ENCODE results near the gene GART. TPM values are rescaled to one million over a fixed set of nuclear protein-coding genes. Genes with fewer than 3 reads are reported as not detected.

GART gene
- total RNA-seq, 1 experiment from 2014 or later: 132 TPM

DNA sequence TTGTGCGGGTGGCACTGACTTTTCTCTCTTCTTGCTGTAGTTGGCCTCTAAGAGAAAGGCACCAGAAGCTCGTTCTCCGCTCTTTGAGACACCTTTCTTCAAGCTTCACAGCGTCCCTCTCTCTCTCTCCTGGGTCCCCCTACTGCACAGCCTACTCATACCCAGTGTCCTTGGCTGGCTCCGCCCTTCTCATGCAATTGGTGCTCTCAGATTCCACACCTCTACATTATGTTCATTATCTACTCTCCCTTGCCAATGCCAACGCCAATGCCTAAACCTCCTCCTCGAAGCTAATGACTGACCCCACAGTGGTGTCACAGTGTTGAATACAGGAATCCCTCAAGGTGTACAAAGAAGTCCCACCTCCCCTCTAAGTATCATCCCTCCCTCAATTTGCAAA is 45.6 kb downstream of the GART start:
- intact Hi-C loops (cut with micrococcal nuclease; ENCODE audit: unreplicated experiment): no loop called here
- Histone ChIP-seq H3K4me3 (ENCODE audit: low read depth in 2 of 2, low read length in 2 of 2) (no peak overlapping the region), H3K36me3 (ENCODE audit: control insufficient read depth, insufficient read depth, low read length) (no peaks in the 10 kb centered on the region), H3K27ac (ENCODE audit: low read length) (no peak overlapping the region), H3K9me3 (ENCODE audit: control insufficient read depth, insufficient read depth, low read depth, low read length) (no peaks in the 10 kb centered on the region), H3K4me1 (ENCODE audit: control insufficient read depth, insufficient read depth, low read length) (no peaks in the 10 kb centered on the region), H3K27me3 (ENCODE audit: control insufficient read depth, insufficient read depth, low read length) (no peaks in the 10 kb centered on the region)
- ChIA-PET CTCF (no interaction called here), POLR2A (no interaction called here)
- in situ Hi-C loops (cut with HindIII; ENCODE audit: low pct_unique_long_range_greater_than_20kb, low sequenced_read_pairs): no loop called here
- no peak for TF ChIP-seq SIN3A (IDR thresholded peaks at IDR 0.05; ENCODE audit: borderline replicate concordance, insufficient read depth, low read depth, low read length)
- TF ChIP-seq TCF7L2 (IDR thresholded peaks at IDR 0.05; ENCODE audit: low read depth, low read length): no peak
- TF ChIP-seq, protein P1, sequence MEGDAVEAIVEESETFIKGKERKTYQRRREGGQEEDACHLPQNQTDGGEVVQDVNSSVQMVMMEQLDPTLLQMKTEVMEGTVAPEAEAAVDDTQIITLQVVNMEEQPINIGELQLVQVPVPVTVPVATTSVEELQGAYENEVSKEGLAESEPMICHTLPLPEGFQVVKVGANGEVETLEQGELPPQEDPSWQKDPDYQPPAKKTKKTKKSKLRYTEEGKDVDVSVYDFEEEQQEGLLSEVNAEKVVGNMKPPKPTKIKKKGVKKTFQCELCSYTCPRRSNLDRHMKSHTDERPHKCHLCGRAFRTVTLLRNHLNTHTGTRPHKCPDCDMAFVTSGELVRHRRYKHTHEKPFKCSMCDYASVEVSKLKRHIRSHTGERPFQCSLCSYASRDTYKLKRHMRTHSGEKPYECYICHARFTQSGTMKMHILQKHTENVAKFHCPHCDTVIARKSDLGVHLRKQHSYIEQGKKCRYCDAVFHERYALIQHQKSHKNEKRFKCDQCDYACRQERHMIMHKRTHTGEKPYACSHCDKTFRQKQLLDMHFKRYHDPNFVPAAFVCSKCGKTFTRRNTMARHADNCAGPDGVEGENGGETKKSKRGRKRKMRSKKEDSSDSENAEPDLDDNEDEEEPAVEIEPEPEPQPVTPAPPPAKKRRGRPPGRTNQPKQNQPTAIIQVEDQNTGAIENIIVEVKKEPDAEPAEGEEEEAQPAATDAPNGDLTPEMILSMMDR (IDR thresholded peaks at IDR 0.05): no peak
- TF ChIP-seq, protein P2, sequence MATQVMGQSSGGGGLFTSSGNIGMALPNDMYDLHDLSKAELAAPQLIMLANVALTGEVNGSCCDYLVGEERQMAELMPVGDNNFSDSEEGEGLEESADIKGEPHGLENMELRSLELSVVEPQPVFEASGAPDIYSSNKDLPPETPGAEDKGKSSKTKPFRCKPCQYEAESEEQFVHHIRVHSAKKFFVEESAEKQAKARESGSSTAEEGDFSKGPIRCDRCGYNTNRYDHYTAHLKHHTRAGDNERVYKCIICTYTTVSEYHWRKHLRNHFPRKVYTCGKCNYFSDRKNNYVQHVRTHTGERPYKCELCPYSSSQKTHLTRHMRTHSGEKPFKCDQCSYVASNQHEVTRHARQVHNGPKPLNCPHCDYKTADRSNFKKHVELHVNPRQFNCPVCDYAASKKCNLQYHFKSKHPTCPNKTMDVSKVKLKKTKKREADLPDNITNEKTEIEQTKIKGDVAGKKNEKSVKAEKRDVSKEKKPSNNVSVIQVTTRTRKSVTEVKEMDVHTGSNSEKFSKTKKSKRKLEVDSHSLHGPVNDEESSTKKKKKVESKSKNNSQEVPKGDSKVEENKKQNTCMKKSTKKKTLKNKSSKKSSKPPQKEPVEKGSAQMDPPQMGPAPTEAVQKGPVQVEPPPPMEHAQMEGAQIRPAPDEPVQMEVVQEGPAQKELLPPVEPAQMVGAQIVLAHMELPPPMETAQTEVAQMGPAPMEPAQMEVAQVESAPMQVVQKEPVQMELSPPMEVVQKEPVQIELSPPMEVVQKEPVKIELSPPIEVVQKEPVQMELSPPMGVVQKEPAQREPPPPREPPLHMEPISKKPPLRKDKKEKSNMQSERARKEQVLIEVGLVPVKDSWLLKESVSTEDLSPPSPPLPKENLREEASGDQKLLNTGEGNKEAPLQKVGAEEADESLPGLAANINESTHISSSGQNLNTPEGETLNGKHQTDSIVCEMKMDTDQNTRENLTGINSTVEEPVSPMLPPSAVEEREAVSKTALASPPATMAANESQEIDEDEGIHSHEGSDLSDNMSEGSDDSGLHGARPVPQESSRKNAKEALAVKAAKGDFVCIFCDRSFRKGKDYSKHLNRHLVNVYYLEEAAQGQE (IDR thresholded peaks at IDR 0.05; ENCODE audit: insufficient read depth in 1 of 2, low read depth in 2 of 2, low read length in 1 of 2): no peak
- DNase-seq (ENCODE audit: low read depth, low spot score): no peak
- no TSS peak for BruUV-seq (replicated peaks)
- no peak for ATAC-seq

DNA sequence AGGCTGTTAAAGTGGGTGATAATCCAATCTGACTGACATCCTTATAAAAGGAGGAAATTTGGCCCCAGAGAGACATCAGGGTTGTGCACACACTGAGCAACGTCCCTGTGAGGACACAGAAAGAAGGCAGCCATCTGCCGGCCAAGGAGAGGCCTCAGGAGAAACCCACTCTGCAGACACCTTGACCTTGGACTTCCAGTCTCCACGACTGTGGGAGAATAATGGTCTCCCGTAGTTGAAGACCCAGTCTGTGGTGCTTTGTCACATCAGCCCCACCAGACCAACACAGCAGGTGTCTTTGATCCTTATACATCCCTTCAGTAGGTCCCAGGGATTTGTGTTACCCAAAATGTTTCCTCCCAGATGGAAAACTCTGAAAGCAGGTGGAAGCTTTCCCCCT is 46.2 kb downstream of the GART start:
- in situ Hi-C loops (cut with HindIII; ENCODE audit: low pct_unique_long_range_greater_than_20kb, low sequenced_read_pairs) (no loop called here), intact Hi-C loops (cut with micrococcal nuclease; ENCODE audit: unreplicated experiment) (no loop called here)
- H3K4me3 ChIP-seq (ENCODE audit: low read depth in 2 of 2, low read length in 2 of 2): no peak overlapping the region
- H3K36me3 ChIP-seq (ENCODE audit: control insufficient read depth, insufficient read depth, low read length): no peaks in the 10 kb centered on the region
- H3K27ac ChIP-seq (ENCODE audit: low read length): no peak overlapping the region
- TF ChIP-seq POLR2AphosphoS5 (IDR thresholded peaks at IDR 0.05; ENCODE audit: low read depth, low read length) (no peak), TCF7L2 (IDR thresholded peaks at IDR 0.05; ENCODE audit: low read depth, low read length) (no peak), SIN3A (IDR thresholded peaks at IDR 0.05; ENCODE audit: borderline replicate concordance, insufficient read depth, low read depth, low read length) (no peak)
- TF ChIP-seq, protein P1 (IDR thresholded peaks at IDR 0.05): no peak
- TF ChIP-seq, protein P2 (IDR thresholded peaks at IDR 0.05; ENCODE audit: insufficient read depth in 1 of 2, low read depth in 2 of 2, low read length in 1 of 2): no peak
- ChIA-PET POLR2A (no interaction called here), CTCF (no interaction called here)
- ATAC-seq: no peak
- H3K4me1 ChIP-seq (ENCODE audit: control insufficient read depth, insufficient read depth, low read length): no peaks in the 10 kb centered on the region
- H3K27me3 ChIP-seq (ENCODE audit: control insufficient read depth, insufficient read depth, low read length): no peaks in the 10 kb centered on the region
- no peaks in the 10 kb centered on the region for H3K9me3 ChIP-seq (ENCODE audit: control insufficient read depth, insufficient read depth, low read depth, low read length)
- BruUV-seq (replicated peaks): no TSS peak
- no peak for DNase-seq (ENCODE audit: low read depth, low spot score)

Measured in Panc1 (cell line).